ENCODE data around the gene PRRC1.

DNA sequence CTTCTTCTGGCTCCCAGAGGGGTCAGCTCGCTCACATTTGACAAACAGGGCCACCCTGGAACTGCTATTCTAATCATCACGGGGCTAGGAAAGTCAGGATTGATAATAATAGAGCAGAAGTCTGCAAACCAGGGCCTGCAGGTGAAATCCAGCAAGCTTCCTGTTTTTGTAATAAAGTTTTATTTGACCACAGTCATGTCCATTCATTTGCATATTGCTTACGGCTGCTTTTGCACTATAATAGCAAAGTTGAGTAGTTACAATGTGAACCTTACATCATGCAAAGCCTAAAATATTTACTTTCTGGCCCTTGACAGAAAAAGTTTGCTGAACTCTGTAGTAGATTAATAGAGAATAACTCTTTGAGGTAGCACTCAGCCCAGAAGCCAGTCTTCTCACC, 68.2 kb downstream of the PRRC1 start:
- TF ChIP-seq, protein P1, sequence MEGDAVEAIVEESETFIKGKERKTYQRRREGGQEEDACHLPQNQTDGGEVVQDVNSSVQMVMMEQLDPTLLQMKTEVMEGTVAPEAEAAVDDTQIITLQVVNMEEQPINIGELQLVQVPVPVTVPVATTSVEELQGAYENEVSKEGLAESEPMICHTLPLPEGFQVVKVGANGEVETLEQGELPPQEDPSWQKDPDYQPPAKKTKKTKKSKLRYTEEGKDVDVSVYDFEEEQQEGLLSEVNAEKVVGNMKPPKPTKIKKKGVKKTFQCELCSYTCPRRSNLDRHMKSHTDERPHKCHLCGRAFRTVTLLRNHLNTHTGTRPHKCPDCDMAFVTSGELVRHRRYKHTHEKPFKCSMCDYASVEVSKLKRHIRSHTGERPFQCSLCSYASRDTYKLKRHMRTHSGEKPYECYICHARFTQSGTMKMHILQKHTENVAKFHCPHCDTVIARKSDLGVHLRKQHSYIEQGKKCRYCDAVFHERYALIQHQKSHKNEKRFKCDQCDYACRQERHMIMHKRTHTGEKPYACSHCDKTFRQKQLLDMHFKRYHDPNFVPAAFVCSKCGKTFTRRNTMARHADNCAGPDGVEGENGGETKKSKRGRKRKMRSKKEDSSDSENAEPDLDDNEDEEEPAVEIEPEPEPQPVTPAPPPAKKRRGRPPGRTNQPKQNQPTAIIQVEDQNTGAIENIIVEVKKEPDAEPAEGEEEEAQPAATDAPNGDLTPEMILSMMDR (IDR thresholded peaks at IDR 0.05), result no peak
- TF ChIP-seq POLR2A (IDR thresholded peaks at IDR 0.05), result no peak
